BE2C (cell line): ENCODE results near the gene MOB3B.

Experiments used
- DNase-seq: peaks from one replicate; pipeline ENCODE4 v3.0.0-alpha.2; 2020
- H3K27me3 ChIP-seq: fragments of 250-450 bp; sonication (Bioruptor Pico); 2 replicates; pipeline ENCODE4 v1.5.1; 2020; ENCODE audit warnings: mild to moderate bottlenecking
- H3K36me3 ChIP-seq: fragments of 250-450 bp; sonication (Bioruptor Pico); 2 replicates; pipeline ENCODE4 v1.5.1; 2020; ENCODE audit warnings: mild to moderate bottlenecking
- H3K4me1 ChIP-seq: fragments of 250-450 bp; sonication (Bioruptor Pico); 2 replicates; pipeline ENCODE4 v1.5.1; 2020
- H3K4me3 ChIP-seq: 2 replicates; pipeline ENCODE4 v1.5.1; 2011; ENCODE audit warnings: low read depth, low read length
- H3K9me3 ChIP-seq: fragments of 250-450 bp; sonication (Bioruptor Pico); 2 replicates; pipeline ENCODE4 v1.5.1; 2020
- TF ChIP-seq, protein P1 (sequence below): IDR thresholded peaks from 2 replicates; pipeline ENCODE4 v1.5.1; 2012; ENCODE audit warnings: mild to moderate bottlenecking, low read depth, low read length

Gene MOB3B

GRCh38 chr9:27571011-27571410, 41.4 kb upstream of the MOB3B start:
- H3K4me1 ChIP-seq = peaks cover 5% of the 10 kb centered on the region; the same call in 1 of the 2 replicates
- TF ChIP-seq, protein P1, sequence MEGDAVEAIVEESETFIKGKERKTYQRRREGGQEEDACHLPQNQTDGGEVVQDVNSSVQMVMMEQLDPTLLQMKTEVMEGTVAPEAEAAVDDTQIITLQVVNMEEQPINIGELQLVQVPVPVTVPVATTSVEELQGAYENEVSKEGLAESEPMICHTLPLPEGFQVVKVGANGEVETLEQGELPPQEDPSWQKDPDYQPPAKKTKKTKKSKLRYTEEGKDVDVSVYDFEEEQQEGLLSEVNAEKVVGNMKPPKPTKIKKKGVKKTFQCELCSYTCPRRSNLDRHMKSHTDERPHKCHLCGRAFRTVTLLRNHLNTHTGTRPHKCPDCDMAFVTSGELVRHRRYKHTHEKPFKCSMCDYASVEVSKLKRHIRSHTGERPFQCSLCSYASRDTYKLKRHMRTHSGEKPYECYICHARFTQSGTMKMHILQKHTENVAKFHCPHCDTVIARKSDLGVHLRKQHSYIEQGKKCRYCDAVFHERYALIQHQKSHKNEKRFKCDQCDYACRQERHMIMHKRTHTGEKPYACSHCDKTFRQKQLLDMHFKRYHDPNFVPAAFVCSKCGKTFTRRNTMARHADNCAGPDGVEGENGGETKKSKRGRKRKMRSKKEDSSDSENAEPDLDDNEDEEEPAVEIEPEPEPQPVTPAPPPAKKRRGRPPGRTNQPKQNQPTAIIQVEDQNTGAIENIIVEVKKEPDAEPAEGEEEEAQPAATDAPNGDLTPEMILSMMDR = no peak
- H3K9me3 ChIP-seq = no peaks in the 10 kb centered on the region
- H3K36me3 ChIP-seq = no peaks in the 10 kb centered on the region
- H3K4me3 ChIP-seq = no peak overlapping the region
- DNase-seq = no peak
- H3K27me3 ChIP-seq = no peaks in the 10 kb centered on the region

- Histone ChIP-seq H3K27me3 (no peaks in the 10 kb centered on the region), H3K4me3 (no peak overlapping the region), H3K9me3 (no peaks in the 10 kb centered on the region), H3K4me1 (peaks cover 5% of the 10 kb centered on the region; the same call in 1 of the 2 replicates), H3K36me3 (no peaks in the 10 kb centered on the region)
- DNase-seq = no peak
- TF ChIP-seq, protein P1 = no peak
Observed at GRCh38 chr9:27569406-27569805, 39.8 kb upstream of the MOB3B start.

- Histone ChIP-seq H3K9me3 (no peaks in the 10 kb centered on the region), H3K36me3 (peaks cover 4% of the 10 kb centered on the region; the same call in 1 of the 2 replicates), H3K4me3 (no peak overlapping the region), H3K27me3 (no peaks in the 10 kb centered on the region), H3K4me1 (peaks cover 5% of the 10 kb centered on the region; the same call in 1 of the 2 replicates)
- TF ChIP-seq, protein P1 = no peak
- no peak for DNase-seq
Observed at GRCh38 chr9:27566118-27566517, 36.5 kb upstream of the MOB3B start.

DNA sequence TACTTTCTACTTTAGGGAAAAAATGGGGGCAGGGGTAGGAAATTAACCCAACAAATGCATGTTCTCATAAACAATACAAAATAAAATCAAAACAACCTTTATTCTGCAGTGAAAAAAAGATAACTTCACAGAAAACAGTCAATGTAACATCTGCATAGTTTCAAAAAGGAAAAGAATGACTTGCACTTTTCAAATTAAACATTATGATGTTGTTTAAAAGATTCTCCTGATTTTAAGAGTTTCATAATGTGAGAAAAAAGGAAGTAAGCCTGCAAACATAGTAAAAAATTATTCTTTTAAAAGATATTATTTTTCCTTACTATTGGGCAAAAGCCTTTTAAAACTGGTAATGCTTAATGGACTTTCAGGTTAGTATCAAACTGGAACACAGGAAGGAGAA, 36.1 kb upstream of the MOB3B start:
- Histone ChIP-seq H3K27me3 (no peaks in the 10 kb centered on the region), H3K36me3 (peaks cover 8% of the 10 kb centered on the region; the same call in 1 of the 2 replicates), H3K4me1 (peaks cover 5% of the 10 kb centered on the region; the same call in 1 of the 2 replicates), H3K9me3 (no peaks in the 10 kb centered on the region), H3K4me3 (no peak overlapping the region)
- DNase-seq = no peak
- TF ChIP-seq, protein P1 = no peak

GRCh38 chr9:27564670-27565069, 35.1 kb upstream of the MOB3B start:
- H3K9me3 ChIP-seq = no peaks in the 10 kb centered on the region
- TF ChIP-seq, protein P1 = no peak
- H3K27me3 ChIP-seq = no peaks in the 10 kb centered on the region
- peaks cover 8% of the 10 kb centered on the region for H3K36me3 ChIP-seq
- peaks cover 5% of the 10 kb centered on the region; the same call in 1 of the 2 replicates for H3K4me1 ChIP-seq
- DNase-seq = no peak
- no peak overlapping the region for H3K4me3 ChIP-seq

GRCh38 chr9:27563738-27564430, 34.3 kb upstream of the MOB3B start:
- Histone ChIP-seq H3K4me3 (no peak overlapping the region), H3K36me3 (peaks cover 8% of the 10 kb centered on the region)
- TF ChIP-seq, protein P1 = no peak

More at GRCh38 chr9:27563738-27564430, 34.3 kb upstream of the MOB3B start:
- no peaks in the 10 kb centered on the region for H3K9me3 ChIP-seq
- no peaks in the 10 kb centered on the region for H3K27me3 ChIP-seq
- H3K4me1 ChIP-seq = peaks cover 5% of the 10 kb centered on the region; the same call in 1 of the 2 replicates
- DNase-seq = no peak
